Activated CD8-positive, alpha-beta T cell treated with anti-CD3 and anti-CD28 coated beads, Interleukin-2, amount 10 ng/mL, durations not matched to agents 7 days and 5 days (primary cell): ENCODE results near the gene DNM2. TPM values are rescaled to one million over a fixed set of nuclear protein-coding genes. Genes with fewer than 3 reads are reported as not detected.
"Not testable (repeated sequence)": the region's sequence is repeated elsewhere in the genome, so short reads cannot be mapped to it uniquely, and the experiment has no call there.

ENCODE experiments used
- ATAC-seq: fragments of 150-1000 bp; cut with Tn5 transposase; one replicate; pipeline ENCODE4 v1.10.0; 2021; ENCODE audit warnings: moderate library complexity
- CTCF ChIA-PET: fragments of 350-600 bp; sonication (Branson Sonifier 250); formaldehyde crosslinking; loops from one replicate; lab custom pipeline; 2021; ENCODE audit warnings: antibody characterized with exemption; lab: Charles Lee
- POLR2A ChIA-PET: fragments of 350-600 bp; sonication (Branson Sonifier 250); formaldehyde crosslinking; loops from one replicate; lab custom pipeline; 2021; ENCODE audit warnings: antibody characterized with exemption; lab: Charles Lee
- DNase-seq: peaks from one replicate; pipeline ENCODE4 v3.0.0-alpha.2; 2020
- H3K27ac Mint-ChIP-seq: one replicate; pipeline ENCODE4 v1.8.0; 2021; ENCODE audit warnings: mild to moderate bottlenecking, mixed read lengths
- H3K27me3 Mint-ChIP-seq: one replicate; pipeline ENCODE4 v1.8.0; 2021; ENCODE audit warnings: low read depth, mixed read lengths
- H3K36me3 Mint-ChIP-seq: one replicate; pipeline ENCODE4 v1.8.0; 2021; ENCODE audit warnings: low read depth, mixed read lengths
- H3K4me1 Mint-ChIP-seq: one replicate; pipeline ENCODE4 v1.8.0; 2021; ENCODE audit warnings: low read depth, mixed read lengths
- H3K4me3 Mint-ChIP-seq: one replicate; pipeline ENCODE4 v1.8.0; 2021; ENCODE audit warnings: mild to moderate bottlenecking, mixed read lengths
- H3K9me3 Mint-ChIP-seq: one replicate; pipeline ENCODE4 v1.8.0; 2022; ENCODE audit warnings: mixed read lengths; ENCODE audit not compliant: insufficient read depth
- total RNA-seq, 2 experiments: library from RNA; stranded (reverse); gene quantifications; one replicate each; pipeline ENCODE4 v1.2.3, GENCODE V29; 2021

The DNM2 gene
- total RNA-seq, 2 experiments from 2014 or later: 239 to 240 TPM

- ChIA-PET POLR2A (no interaction called here), CTCF (no interaction called here)
- peaks cover 23% of the 10 kb centered on the region for H3K36me3 Mint-ChIP-seq
- ATAC-seq (no peak), DNase-seq (no peak)
- H3K27ac Mint-ChIP-seq: no peak overlapping the region
- peaks cover 9% of the 10 kb centered on the region for H3K9me3 Mint-ChIP-seq
- H3K27me3 Mint-ChIP-seq: no peaks in the 10 kb centered on the region
- no peak overlapping the region for H3K4me3 Mint-ChIP-seq
- H3K4me1 Mint-ChIP-seq: peaks cover 17% of the 10 kb centered on the region
These were observed 115.0 kb downstream of the DNM2 start for GRCh38 chr19:10832939-10833296.

GRCh38 chr19:10835089-10835753 lies 117.3 kb downstream of the DNM2 start:
- peaks cover 9% of the 10 kb centered on the region for H3K9me3 Mint-ChIP-seq
- peaks cover 17% of the 10 kb centered on the region for H3K4me1 Mint-ChIP-seq
- DNase-seq: no peak
- H3K27me3 Mint-ChIP-seq: no peaks in the 10 kb centered on the region
- CTCF ChIA-PET: interaction anchor here (0.7 to 3.5 kb wide), 19 partner anchors 10 to 546 kb away, joined by 3 to 37 read pairs (median 5); partner anchors contain the start of genes C19orf38 and DNM2
- ATAC-seq: no peak
- H3K27ac Mint-ChIP-seq: peak overlapping the region; percentile 99
- POLR2A ChIA-PET: interaction anchor here (0.6 to 2.2 kb wide), 7 partner anchors 14 to 117 kb away, joined by 4 to 13 read pairs (median 6); partner anchors contain the start of gene DNM2
- H3K36me3 Mint-ChIP-seq: peaks cover 23% of the 10 kb centered on the region
- H3K4me3 Mint-ChIP-seq: peak overlapping the region; percentile 89

GRCh38 chr19:10835754-10836478 lies 118.0 kb downstream of the DNM2 start, which contains the start of gene TMED1:
Gene TMED1, minus strand, starts transcription at chr19:10836212. Its CDS starts 21 bp downstream, at chr19:10836191.
- POLR2A ChIA-PET: interaction anchor here (0.6 to 2.2 kb wide), 11 partner anchors 14 to 132 kb away, joined by 3 to 13 read pairs (median 4); partner anchors contain the start of gene DNM2

GRCh38 chr19:10836479-10837330 lies 118.8 kb downstream of the DNM2 start:
- H3K27me3 Mint-ChIP-seq: no peaks in the 10 kb centered on the region
- ATAC-seq: peak; percentile 30

More at GRCh38 chr19:10835754-10836478, 118.0 kb downstream of the DNM2 start, which contains the start of gene TMED1:
- CTCF ChIA-PET: interaction anchor here (0.6 to 3.5 kb wide), 22 partner anchors 9 to 545 kb away, joined by 3 to 37 read pairs (median 4); partner anchors contain the start of genes C19orf38 and DNM2
- Mint-ChIP-seq H3K27ac (peak within 1 kb of the TSS; percentile 99), H3K9me3 (peaks cover 9% of the 10 kb centered on the region), H3K4me1 (peaks cover 17% of the 10 kb centered on the region), H3K4me3 (peak within 1 kb of the TSS; percentile 89), H3K27me3 (no peaks in the 10 kb centered on the region), H3K36me3 (peaks cover 23% of the 10 kb centered on the region)
- ATAC-seq (peak; percentile 91), DNase-seq (peak; percentile 98)

GRCh38 chr19:10837649-10838048 lies 119.8 kb downstream of the DNM2 start:
- not testable (repeated sequence) for H3K4me3 Mint-ChIP-seq, H3K27ac Mint-ChIP-seq, H3K27me3 Mint-ChIP-seq, DNase-seq, H3K9me3 Mint-ChIP-seq, ATAC-seq
- ChIA-PET POLR2A (interaction anchor here (0.9 kb wide), 1 partner anchor 120 kb away, joined by 3 read pairs; the partner anchor contains the start of gene DNM2), CTCF (interaction anchor here (1.0 to 3.5 kb wide), 3 partner anchors 16 to 121 kb away, joined by 3 to 37 read pairs (median 27); partner anchors contain the start of gene DNM2)
- Mint-ChIP-seq H3K36me3 (peaks cover 22% of the 10 kb centered on the region), H3K4me1 (peaks cover 17% of the 10 kb centered on the region)

More at GRCh38 chr19:10836479-10837330, 118.8 kb downstream of the DNM2 start:
- H3K36me3 Mint-ChIP-seq: peaks cover 23% of the 10 kb centered on the region
- peak; percentile 91 for DNase-seq
- H3K4me1 Mint-ChIP-seq: peaks cover 17% of the 10 kb centered on the region
- peaks cover 9% of the 10 kb centered on the region for H3K9me3 Mint-ChIP-seq
- H3K4me3 Mint-ChIP-seq: peak overlapping the region; percentile 89
- ChIA-PET CTCF (interaction anchor here (0.7 to 3.5 kb wide), 19 partner anchors 8 to 544 kb away, joined by 3 to 37 read pairs (median 5); partner anchors contain the start of genes C19orf38 and DNM2), POLR2A (interaction anchor here (0.6 to 2.2 kb wide), 9 partner anchors 13 to 133 kb away, joined by 3 to 13 read pairs (median 4); partner anchors contain the start of gene DNM2)
- H3K27ac Mint-ChIP-seq: peak overlapping the region; percentile 99

- peaks cover 17% of the 10 kb centered on the region for H3K4me1 Mint-ChIP-seq
- no peak overlapping the region for H3K27ac Mint-ChIP-seq
- peaks cover 15% of the 10 kb centered on the region for H3K36me3 Mint-ChIP-seq
- no peaks in the 10 kb centered on the region for H3K27me3 Mint-ChIP-seq
- DNase-seq (no peak), ATAC-seq (no peak)
- H3K9me3 Mint-ChIP-seq: peaks cover 9% of the 10 kb centered on the region
- H3K4me3 Mint-ChIP-seq: no peak overlapping the region
- ChIA-PET POLR2A (interaction anchor here (1.2 kb wide), 1 partner anchor 26 kb away, joined by 3 read pairs; no protein-coding TSS in a partner anchor), CTCF (interaction anchor here (0.9 to 1.5 kb wide), 2 partner anchors 20 to 78 kb away, joined by 3 to 5 read pairs; no protein-coding TSS in a partner anchor)
These were observed 120.5 kb downstream of the DNM2 start for GRCh38 chr19:10838377-10838776.

- ATAC-seq (no peak), DNase-seq (no peak)
- H3K36me3 Mint-ChIP-seq: peaks cover 10% of the 10 kb centered on the region
- no peaks in the 10 kb centered on the region for H3K27me3 Mint-ChIP-seq
- H3K4me1 Mint-ChIP-seq: peaks cover 17% of the 10 kb centered on the region
- H3K27ac Mint-ChIP-seq: no peak overlapping the region
- peaks cover 9% of the 10 kb centered on the region for H3K9me3 Mint-ChIP-seq
- CTCF ChIA-PET: interaction anchor here (0.8 to 1.5 kb wide), 5 partner anchors 19 to 122 kb away, joined by 3 to 8 read pairs (median 5); partner anchors contain the start of gene DNM2
- no peak overlapping the region for H3K4me3 Mint-ChIP-seq
- POLR2A ChIA-PET: interaction anchor here (0.8 to 1.2 kb wide), 2 partner anchors 17 to 25 kb away, joined by 3 to 4 read pairs; no protein-coding TSS in a partner anchor
These were observed 121.5 kb downstream of the DNM2 start for GRCh38 chr19:10839114-10840050.

- peaks cover 5% of the 10 kb centered on the region for H3K9me3 Mint-ChIP-seq
- POLR2A ChIA-PET: no interaction called here
These were observed 124.9 kb downstream of the DNM2 start for GRCh38 chr19:10842788-10843187.

GRCh38 chr19:10846500-10847202 lies 128.8 kb downstream of the DNM2 start:
- Mint-ChIP-seq H3K4me1 (peaks cover 23% of the 10 kb centered on the region), H3K4me3 (no peak overlapping the region), H3K9me3 (peaks cover 5% of the 10 kb centered on the region), H3K36me3 (peaks cover 7% of the 10 kb centered on the region), H3K27me3 (peaks cover 3% of the 10 kb centered on the region), H3K27ac (no peak overlapping the region)
- ATAC-seq: no peak
- ChIA-PET POLR2A (no interaction called here), CTCF (interaction anchor here (2.0 to 2.3 kb wide), 4 partner anchors 9 to 129 kb away, joined by 4 to 18 read pairs (median 15); partner anchors contain the start of gene DNM2)
- DNase-seq: peak; percentile 33

More at GRCh38 chr19:10842788-10843187, 124.9 kb downstream of the DNM2 start:
- CTCF ChIA-PET: interaction anchor here (1.5 to 1.9 kb wide), 2 partner anchors 16 to 22 kb away, joined by 5 to 7 read pairs; no protein-coding TSS in a partner anchor
- Mint-ChIP-seq H3K4me3 (no peak overlapping the region), H3K27ac (no peak overlapping the region), H3K27me3 (peaks cover 3% of the 10 kb centered on the region), H3K4me1 (peaks cover 12% of the 10 kb centered on the region), H3K36me3 (peaks cover 7% of the 10 kb centered on the region)
- DNase-seq (no peak), ATAC-seq (no peak)
